Measurements from ENCODE around the gene FOXS1. TPM values are rescaled to one million over a fixed set of nuclear protein-coding genes. Genes with fewer than 3 reads are reported as not detected.

Gene FOXS1
- total RNA-seq, 1 donor from 2014 or later: 3.6 TPM

- no peak for DNase-seq
Measured at GRCh38 chr20:31861135-31861384, 15.7 kb upstream of the FOXS1 start.

- DNase-seq: peak; percentile 37
Measured at GRCh38 chr20:31860390-31861134, 15.2 kb upstream of the FOXS1 start.

GRCh38 chr20:31859998-31860380 lies 14.6 kb upstream of the FOXS1 start:
- DNase-seq: no peak

- no peak for DNase-seq
Measured at GRCh38 chr20:31859266-31859997, 14.0 kb upstream of the FOXS1 start.

GRCh38 chr20:31858760-31859083 lies 13.3 kb upstream of the FOXS1 start:
- DNase-seq: no peak

GRCh38 chr20:31857861-31858759 lies 12.7 kb upstream of the FOXS1 start:
- no peak for DNase-seq

GRCh38 chr20:31856516-31856915 lies 11.1 kb upstream of the FOXS1 start:
- DNase-seq: no peak

GRCh38 chr20:31853481-31853880 lies 8.1 kb upstream of the FOXS1 start:
- DNase-seq: no peak

- no peak for DNase-seq
Measured at GRCh38 chr20:31851240-31851955, 6.0 kb upstream of the FOXS1 start.

- no peak for DNase-seq
Measured at GRCh38 chr20:31849306-31849930, 4.0 kb upstream of the FOXS1 start.

GRCh38 chr20:31848088-31848999 lies 2.9 kb upstream of the FOXS1 start:
- DNase-seq: no peak

GRCh38 chr20:31846793-31847138 lies 1.4 kb upstream of the FOXS1 start:
- no peak for DNase-seq

- DNase-seq: no peak
Measured at GRCh38 chr20:31844737-31845299, 586 bp downstream of the FOXS1 start.

GRCh38 chr20:31843881-31844280 lies 1.5 kb downstream of the FOXS1 start:
- DNase-seq: no peak

- DNase-seq: no peak
Measured at GRCh38 chr20:31843288-31843687, 2.1 kb downstream of the FOXS1 start.

- no peak for DNase-seq
Measured at GRCh38 chr20:31842471-31843157, 2.8 kb downstream of the FOXS1 start.

GRCh38 chr20:31841928-31842327 lies 3.5 kb downstream of the FOXS1 start:
- no peak for DNase-seq

GRCh38 chr20:31840906-31841816 lies 4.2 kb downstream of the FOXS1 start:
- DNase-seq: no peak
